Choroid plexus epithelial cell (primary cell): ENCODE data around the gene AUTS2.

Experiments used
- DNase-seq: peaks from one replicate; pipeline ENCODE4 v3.0.0-alpha.2; 2010; ENCODE audit warnings: low read depth
- H3K4me3 ChIP-seq: 2 replicates; pipeline ENCODE4 v1.5.1; 2011; ENCODE audit warnings: low read depth, mild to moderate bottlenecking, control low read depth, low read length, moderate library complexity
- CTCF ChIP-seq: conservative IDR thresholded peaks from 2 replicates; pipeline ENCODE4 v1.5.1; 2011; ENCODE audit warnings: low read depth, mild to moderate bottlenecking, control low read depth, inconsistent platforms, low read length, moderate library complexity

AUTS2 gene

DNA sequence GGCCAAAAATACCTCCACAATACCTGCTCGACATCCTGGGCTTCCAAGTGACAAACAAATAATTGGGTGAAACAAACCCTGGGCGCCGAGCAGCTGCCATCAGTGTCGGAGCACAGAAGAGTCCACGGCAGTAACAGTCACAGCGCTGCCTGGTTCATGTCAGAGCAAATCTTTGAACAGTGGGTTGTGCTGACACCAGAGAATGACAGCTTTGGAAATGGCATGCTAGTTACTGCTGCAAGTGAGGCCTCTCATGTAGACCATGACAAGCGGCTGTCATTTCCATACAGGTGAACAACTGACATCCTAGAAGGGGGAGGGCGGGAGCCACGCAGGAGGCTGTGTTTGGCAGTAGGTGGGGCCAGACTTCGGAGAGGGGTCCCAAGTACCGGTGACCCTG is 1113.2 kb downstream of the AUTS2 start:
- no peak for DNase-seq
- no peak overlapping the region for H3K4me3 ChIP-seq
- no peak for TF ChIP-seq CTCF

DNA sequence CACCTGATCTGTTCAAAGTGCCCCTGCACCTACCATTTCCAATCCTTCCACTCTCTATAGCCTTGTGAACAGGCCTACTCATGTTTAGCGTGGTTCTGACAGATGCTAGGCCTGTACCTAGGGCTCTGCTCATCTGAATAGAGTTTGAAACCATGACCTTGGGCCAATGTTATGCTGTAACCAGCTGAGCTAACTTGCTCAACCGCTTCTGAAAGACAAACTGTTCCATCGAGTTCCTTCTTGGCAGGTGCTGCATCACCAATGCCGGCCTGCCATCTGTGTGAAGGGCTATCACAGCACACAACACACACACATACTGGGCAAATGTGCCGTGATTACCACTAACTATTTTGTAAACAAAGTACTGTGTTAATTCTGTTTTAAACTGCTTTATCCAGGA is 1114.7 kb downstream of the AUTS2 start:
- H3K4me3 ChIP-seq = no peak overlapping the region
- no peak for TF ChIP-seq CTCF
- no peak for DNase-seq

GRCh38 chr7:70714506-70715038 is 1116.3 kb downstream of the AUTS2 start:
- no peak overlapping the region for H3K4me3 ChIP-seq
- no peak for DNase-seq
- TF ChIP-seq CTCF = no peak

- no peak for DNase-seq
- no peak overlapping the region for H3K4me3 ChIP-seq
- no peak for TF ChIP-seq CTCF
Measured at GRCh38 chr7:70717553-70718329, 1119.5 kb downstream of the AUTS2 start.

- no peak overlapping the region for H3K4me3 ChIP-seq
- TF ChIP-seq CTCF = no peak
- DNase-seq = no peak
Measured at GRCh38 chr7:70719125-70719524, 1120.8 kb downstream of the AUTS2 start.

- DNase-seq = no peak
- H3K4me3 ChIP-seq = no peak overlapping the region
- TF ChIP-seq CTCF = peak; percentile 8
Measured at GRCh38 chr7:70720191-70720873, 1122.1 kb downstream of the AUTS2 start.

DNA sequence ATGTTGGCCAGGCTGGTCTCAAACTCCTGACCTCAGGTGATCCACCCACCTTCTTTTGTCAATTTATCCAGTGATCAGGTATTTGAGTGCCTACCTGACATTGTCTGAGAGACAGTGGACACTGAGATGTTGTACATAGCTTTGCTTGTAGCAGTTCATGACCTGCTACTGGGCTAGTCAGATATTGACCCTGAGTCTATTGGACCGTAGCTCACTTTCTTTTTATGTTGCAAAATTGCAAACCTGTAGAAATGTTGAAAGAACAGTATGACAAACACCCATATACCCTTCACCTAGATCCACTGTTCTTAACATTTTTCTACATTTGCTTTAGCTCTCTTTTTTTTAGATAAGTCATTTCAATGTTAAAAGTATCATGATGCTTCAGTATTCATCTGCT is 1123.2 kb downstream of the AUTS2 start:
- no peak for DNase-seq
- no peak overlapping the region for H3K4me3 ChIP-seq
- TF ChIP-seq CTCF = no peak
